Coronary artery (tissue), 2 donors: Measurements from ENCODE around the gene CD207.

Experiments
- DNase-seq: peaks from one replicate; pipeline ENCODE4 v3.0.0-alpha.2; 2017; ENCODE audit warnings: low spot score
- H3K27ac ChIP-seq, 2 donors: fragments of 200-600 bp; sonication (generic); one replicate each; pipeline ENCODE4 v1.5.1; 2016 to 2019
- H3K4me3 ChIP-seq: fragments of 200-600 bp; sonication (generic); 2 replicates; pipeline ENCODE4 v1.5.1; 2016; ENCODE audit warnings: mild to moderate bottlenecking, moderate library complexity
- CTCF ChIP-seq: fragments of 200-600 bp; sonication (generic); IDR thresholded peaks from one replicate; pipeline ENCODE4 v1.5.1; 2019; ENCODE audit warnings: antibody characterized with exemption

CD207 gene

GRCh38 chr2:70795164-70795995 lies 40.2 kb downstream of the CD207 start:
- TF ChIP-seq CTCF, result no peak
- DNase-seq, result no peak
- Histone ChIP-seq H3K27ac (no peak overlapping the region), H3K4me3 (no peak overlapping the region)

- no peak for DNase-seq
- TF ChIP-seq CTCF, result no peak
- no peak overlapping the region for H3K4me3 ChIP-seq
- no peak overlapping the region for H3K27ac ChIP-seq
These were observed 42.2 kb downstream of the CD207 start for GRCh38 chr2:70793450-70793849.

GRCh38 chr2:70790136-70790828 lies 45.3 kb downstream of the CD207 start, which contains the start of gene FIGLA:
Gene FIGLA, minus strand, starts transcription at chr2:70790643. Its CDS starts 5 bp downstream, at chr2:70790638.
- H3K27ac ChIP-seq, result no peak within 1 kb of the TSS
- H3K4me3 ChIP-seq, result peak within 1 kb of the TSS; percentile 57
- DNase-seq, result no peak
- TF ChIP-seq CTCF, result no peak

GRCh38 chr2:70789304-70790135 lies 46.1 kb downstream of the CD207 start:
- DNase-seq, result no peak
- peak overlapping the region; percentile 57 for H3K4me3 ChIP-seq
- no peak for TF ChIP-seq CTCF
- no peak overlapping the region for H3K27ac ChIP-seq

- TF ChIP-seq CTCF, result no peak
- no peak for DNase-seq
- no peak overlapping the region for H3K27ac ChIP-seq
- no peak overlapping the region for H3K4me3 ChIP-seq
These were observed 50.3 kb downstream of the CD207 start for GRCh38 chr2:70785137-70785911.

GRCh38 chr2:70784320-70784719 lies 51.3 kb downstream of the CD207 start:
- no peak for DNase-seq
- no peak overlapping the region for H3K27ac ChIP-seq
- TF ChIP-seq CTCF, result no peak
- no peak overlapping the region for H3K4me3 ChIP-seq
